Neural cell (in vitro differentiated cells): Measurements from ENCODE around the gene BLOC1S5.

Experiments used
- EP300 ChIP-seq: fragments of 450-650 bp; conservative IDR thresholded peaks from 2 replicates; pipeline ENCODE4 v1.6.1; 2014; ENCODE audit warnings: antibody characterized with exemption, mild to moderate bottlenecking, moderate library complexity; ENCODE audit not compliant: poor library complexity, severe bottlenecking
- EZH2 ChIP-seq: fragments of 200-600, 300-800 bp; shearing (Covaris generic), sonication (generic); IDR thresholded peaks from 2 replicates; pipeline ENCODE4 v1.6.1; 2014; ENCODE audit warnings: antibody characterized with exemption, low read length, borderline replicate concordance, mild to moderate bottlenecking; ENCODE audit not compliant: insufficient read depth, poor library complexity, severe bottlenecking
- POLR2AphosphoS5 ChIP-seq: IDR thresholded peaks from 2 replicates; pipeline ENCODE4 v1.6.1; 2012
- SMC3 ChIP-seq: fragments of 450-650 bp; conservative IDR thresholded peaks from 2 replicates; pipeline ENCODE4 v1.6.1; 2014; ENCODE audit warnings: antibody characterized with exemption, mild to moderate bottlenecking, moderate library complexity; ENCODE audit not compliant: poor library complexity
- TAF1 ChIP-seq: IDR thresholded peaks from 2 replicates; pipeline ENCODE4 v1.6.1; 2012; ENCODE audit warnings: low read depth
- TF ChIP-seq, protein P1 (sequence below): fragments of 450-650 bp; IDR thresholded peaks from 2 replicates; pipeline ENCODE4 v1.5.1; 2014; ENCODE audit warnings: antibody characterized with exemption, mild to moderate bottlenecking, moderate library complexity; ENCODE audit not compliant: poor library complexity, severe bottlenecking
- TF ChIP-seq, protein P2 (sequence below): IDR thresholded peaks from 2 replicates; pipeline ENCODE4 v1.6.1; 2012; ENCODE audit warnings: borderline replicate concordance

DNA sequence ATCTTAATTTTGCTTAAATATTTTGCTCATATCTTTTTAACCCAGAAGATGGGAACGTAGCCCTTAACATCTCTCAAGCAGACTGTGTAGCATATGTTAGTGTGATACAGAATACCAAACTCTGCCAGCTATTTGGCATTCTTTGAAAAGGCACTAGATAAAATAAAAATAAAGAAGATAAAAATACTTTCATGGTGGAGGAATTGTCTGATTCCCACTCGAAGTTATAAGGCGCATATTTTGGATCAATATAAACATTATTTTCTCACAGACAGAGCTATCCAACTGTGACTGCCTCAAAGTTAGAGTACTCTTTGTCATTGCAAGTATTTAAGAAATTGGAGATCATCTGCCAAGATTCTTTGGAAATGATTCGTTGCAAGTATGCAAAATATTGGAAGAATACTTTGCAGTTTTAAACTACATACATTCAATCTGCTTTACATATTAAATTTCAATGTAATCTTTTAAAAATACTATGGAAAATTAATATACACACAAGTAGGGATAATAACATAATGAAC, 49.0 kb upstream of the BLOC1S5 start:
- TF ChIP-seq, protein P1, sequence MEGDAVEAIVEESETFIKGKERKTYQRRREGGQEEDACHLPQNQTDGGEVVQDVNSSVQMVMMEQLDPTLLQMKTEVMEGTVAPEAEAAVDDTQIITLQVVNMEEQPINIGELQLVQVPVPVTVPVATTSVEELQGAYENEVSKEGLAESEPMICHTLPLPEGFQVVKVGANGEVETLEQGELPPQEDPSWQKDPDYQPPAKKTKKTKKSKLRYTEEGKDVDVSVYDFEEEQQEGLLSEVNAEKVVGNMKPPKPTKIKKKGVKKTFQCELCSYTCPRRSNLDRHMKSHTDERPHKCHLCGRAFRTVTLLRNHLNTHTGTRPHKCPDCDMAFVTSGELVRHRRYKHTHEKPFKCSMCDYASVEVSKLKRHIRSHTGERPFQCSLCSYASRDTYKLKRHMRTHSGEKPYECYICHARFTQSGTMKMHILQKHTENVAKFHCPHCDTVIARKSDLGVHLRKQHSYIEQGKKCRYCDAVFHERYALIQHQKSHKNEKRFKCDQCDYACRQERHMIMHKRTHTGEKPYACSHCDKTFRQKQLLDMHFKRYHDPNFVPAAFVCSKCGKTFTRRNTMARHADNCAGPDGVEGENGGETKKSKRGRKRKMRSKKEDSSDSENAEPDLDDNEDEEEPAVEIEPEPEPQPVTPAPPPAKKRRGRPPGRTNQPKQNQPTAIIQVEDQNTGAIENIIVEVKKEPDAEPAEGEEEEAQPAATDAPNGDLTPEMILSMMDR, result no peak
- TF ChIP-seq EZH2 (no peak), SMC3 (no peak), EP300 (no peak), POLR2AphosphoS5 (no peak), TAF1 (no peak)
- TF ChIP-seq, protein P2, sequence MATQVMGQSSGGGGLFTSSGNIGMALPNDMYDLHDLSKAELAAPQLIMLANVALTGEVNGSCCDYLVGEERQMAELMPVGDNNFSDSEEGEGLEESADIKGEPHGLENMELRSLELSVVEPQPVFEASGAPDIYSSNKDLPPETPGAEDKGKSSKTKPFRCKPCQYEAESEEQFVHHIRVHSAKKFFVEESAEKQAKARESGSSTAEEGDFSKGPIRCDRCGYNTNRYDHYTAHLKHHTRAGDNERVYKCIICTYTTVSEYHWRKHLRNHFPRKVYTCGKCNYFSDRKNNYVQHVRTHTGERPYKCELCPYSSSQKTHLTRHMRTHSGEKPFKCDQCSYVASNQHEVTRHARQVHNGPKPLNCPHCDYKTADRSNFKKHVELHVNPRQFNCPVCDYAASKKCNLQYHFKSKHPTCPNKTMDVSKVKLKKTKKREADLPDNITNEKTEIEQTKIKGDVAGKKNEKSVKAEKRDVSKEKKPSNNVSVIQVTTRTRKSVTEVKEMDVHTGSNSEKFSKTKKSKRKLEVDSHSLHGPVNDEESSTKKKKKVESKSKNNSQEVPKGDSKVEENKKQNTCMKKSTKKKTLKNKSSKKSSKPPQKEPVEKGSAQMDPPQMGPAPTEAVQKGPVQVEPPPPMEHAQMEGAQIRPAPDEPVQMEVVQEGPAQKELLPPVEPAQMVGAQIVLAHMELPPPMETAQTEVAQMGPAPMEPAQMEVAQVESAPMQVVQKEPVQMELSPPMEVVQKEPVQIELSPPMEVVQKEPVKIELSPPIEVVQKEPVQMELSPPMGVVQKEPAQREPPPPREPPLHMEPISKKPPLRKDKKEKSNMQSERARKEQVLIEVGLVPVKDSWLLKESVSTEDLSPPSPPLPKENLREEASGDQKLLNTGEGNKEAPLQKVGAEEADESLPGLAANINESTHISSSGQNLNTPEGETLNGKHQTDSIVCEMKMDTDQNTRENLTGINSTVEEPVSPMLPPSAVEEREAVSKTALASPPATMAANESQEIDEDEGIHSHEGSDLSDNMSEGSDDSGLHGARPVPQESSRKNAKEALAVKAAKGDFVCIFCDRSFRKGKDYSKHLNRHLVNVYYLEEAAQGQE, result no peak
